ENCODE results near the gene ZNF324.

ZNF324 gene

DNA sequence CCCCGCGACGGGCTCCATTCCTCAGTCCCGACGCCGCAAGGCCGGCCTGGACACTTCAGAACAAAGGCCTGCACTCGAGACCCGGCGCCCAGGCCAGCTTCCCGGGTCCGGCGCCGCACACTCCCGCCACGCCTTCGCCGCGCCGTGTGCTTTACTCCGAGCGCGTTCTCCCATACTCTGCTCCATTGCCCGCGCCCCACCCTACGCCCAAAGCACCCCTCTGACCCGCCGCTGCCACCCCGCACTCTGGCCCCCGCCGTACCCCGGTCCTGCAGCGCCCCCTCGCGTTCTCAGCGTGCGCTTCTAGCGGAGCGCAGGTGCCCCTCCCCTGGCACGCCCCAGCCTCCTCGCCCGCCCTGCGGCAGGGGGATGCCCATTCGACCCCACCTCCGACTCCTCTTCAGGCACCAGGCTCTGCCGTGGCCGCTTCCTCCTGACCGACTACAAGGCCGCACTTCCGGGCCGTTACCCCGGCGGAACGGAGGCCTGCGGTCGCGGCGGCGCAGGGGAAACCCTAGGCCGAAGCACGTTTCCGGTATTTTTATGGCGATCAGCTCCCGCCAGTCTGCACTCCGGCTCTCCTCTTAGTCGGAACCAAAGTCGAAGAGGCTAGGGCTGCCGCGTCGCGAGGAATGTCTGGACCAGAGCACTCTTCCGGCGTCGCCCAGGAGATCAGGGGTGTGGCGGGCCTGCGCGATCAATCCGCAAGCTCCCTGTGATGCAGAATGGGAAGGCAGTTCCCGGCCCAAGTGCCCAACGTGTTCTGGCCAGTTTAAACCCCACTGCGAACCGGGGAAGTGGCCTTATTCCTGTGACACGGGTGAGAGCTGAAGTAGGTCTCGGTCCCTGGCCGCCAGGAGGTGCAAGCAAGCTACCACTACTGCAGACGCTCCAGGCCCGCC is 52.7 kb downstream of the ZNF324 start, which contains the start of gene ZBTB45:
TSS of gene ZBTB45 (minus strand) at position 456 of the 902 bp plus-strand sequence. CDS start 2,137 bp downstream, outside the sequence.
- peak; percentile 52 to 96 (median 91) for DNase-seq

DNA sequence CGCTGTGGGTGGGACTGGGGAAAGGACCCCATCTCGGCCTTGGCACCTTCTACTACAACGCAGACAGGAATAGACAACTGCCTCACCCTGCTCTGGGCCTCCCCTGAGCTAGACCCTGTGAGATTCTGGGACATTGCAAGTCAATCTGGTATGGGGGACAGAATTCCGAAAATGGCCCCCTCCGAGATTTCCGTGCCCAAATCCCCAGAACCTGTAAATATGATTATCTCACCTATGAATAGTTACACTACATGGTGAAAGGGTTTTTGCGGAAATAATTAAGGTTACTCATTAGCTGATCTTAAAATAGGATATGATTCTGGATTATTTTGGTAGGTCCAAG is 53.3 kb downstream of the ZNF324 start:
- no peak for DNase-seq

DNA sequence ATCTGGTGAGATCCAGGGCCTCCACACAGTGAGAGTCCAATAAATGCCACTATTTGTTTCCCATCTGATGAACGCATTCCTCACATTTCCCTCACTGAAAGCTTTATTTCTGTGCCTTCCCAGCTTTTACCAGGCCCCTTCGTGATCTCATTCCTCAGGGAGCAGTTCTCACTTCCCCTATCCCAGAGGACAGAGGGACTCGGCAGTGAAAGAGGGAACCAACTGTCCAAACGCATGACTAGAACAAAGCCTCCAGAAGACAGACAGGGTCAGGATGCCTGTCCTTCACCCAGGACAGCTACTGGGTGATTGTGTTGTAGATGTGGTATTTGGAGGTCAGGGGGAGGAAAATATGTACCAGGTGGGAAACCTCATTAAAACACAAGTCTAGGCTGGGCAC is 54.8 kb downstream of the ZNF324 start:
- DNase-seq = no peak

DNA sequence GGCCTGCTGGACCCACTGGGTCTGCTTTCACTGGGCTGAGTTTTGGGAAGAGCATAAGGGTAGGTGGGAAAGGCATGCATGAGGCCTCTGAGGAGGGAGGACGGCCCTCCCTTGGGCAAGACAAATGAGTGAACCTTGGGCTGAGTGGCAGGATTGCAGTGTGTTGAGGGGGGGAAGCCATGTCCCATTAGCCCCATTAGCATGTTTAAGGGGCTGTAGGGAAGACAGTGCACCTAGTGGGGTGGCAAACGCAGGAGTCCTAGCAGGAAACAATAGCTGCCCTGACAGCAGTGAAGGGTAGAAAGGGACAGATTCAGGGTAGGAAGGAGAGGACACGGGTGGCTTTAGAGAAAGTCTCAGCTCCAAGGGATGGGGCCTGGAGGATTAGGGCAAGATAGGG is 55.8 kb downstream of the ZNF324 start:
- no peak for DNase-seq
